ENCODE data around the gene UQCRFS1.
"Not testable (repeated sequence)": the region's sequence is repeated elsewhere in the genome, so short reads cannot be mapped to it uniquely, and the experiment has no call there.

The UQCRFS1 gene

DNA sequence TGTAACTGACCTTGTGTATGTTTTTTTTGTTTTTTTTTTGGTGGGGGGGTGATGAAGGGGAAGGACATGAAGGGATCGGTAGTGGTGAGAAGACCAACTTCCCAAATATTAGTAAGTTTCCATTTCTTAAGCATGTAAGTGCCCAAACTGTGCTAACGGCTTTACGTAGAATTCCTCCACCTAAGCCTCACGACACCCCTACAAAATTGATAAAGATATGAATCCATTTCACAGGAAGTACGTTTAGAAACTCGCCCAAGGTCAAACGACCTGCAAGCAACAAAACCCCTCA is 649 bp downstream of the UQCRFS1 start:
- no peak for DNase-seq

DNA sequence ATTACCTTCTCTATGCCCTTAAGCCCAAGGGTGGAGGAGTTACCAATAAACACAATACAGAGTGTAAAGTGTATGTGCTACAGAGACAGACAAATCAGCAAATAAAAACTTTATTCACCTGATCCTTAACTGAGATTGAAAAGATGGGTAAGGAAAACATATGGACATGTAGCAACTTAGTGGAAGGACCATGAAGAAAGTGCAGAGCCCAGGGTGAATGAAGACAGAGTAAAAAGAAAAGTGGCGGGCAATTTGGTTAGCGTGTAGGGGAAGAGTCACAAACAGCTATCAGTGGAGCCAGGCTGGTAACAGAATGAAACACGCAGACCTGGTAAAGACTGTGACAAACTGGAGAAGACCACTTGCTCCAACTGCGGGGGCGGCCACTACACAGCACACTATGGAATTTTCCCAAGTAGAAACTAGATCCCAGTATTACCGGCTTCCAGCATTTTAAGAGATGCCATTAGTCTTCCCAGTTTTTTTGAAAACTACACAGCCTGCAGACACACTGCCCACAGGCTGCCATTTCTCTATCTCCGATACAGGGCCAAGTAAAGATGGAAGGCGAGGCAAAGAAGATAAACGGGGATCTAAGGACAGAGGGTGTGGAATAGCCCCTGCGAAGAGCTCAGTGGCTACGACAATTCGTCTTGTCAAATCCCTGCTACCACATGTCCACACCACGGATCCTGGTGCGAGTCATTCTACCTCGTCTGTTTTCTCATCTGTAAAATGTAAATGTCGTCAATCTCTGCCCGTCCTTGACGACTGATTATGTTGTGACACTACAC is 1.2 kb downstream of the UQCRFS1 start:
- no peak for DNase-seq

DNA sequence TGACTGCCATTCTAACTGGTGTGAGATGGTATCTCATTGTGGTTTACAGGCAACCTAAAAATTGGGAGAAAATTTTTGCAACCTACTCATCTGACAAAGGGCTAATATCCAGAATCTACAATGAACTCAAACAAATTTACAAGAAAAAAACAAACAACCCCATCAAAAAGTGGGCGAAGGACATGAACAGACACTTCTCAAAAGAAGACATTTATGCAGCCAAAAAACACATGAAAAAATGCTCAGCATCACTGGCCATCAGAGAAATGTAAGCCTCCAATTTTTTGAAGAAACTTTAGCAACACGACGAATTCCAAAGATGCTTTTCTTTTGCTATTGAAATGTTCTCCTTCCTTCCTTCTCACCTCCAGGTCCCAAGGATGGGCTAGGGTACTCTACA is 1.9 kb downstream of the UQCRFS1 start:
- not testable (repeated sequence) for DNase-seq

DNA sequence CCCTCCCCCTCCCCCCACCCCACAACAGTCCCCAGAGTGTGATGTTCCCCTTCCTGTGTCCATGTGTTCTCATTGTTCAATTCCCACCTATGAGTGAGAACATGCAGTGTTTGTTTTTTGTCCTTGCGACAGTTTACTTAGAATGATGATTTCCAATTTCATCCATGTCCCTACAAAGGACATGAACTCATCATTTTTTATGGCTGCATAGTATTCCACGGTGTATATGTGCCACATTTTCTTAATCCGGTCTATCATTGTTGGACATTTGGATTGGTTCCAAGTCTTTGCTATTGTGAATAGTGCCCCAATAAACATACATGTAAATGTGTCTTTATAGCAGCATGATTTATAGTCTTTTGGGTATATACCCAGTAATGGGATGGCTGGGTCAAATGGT is 2.4 kb downstream of the UQCRFS1 start:
- DNase-seq: not testable (repeated sequence)

DNA sequence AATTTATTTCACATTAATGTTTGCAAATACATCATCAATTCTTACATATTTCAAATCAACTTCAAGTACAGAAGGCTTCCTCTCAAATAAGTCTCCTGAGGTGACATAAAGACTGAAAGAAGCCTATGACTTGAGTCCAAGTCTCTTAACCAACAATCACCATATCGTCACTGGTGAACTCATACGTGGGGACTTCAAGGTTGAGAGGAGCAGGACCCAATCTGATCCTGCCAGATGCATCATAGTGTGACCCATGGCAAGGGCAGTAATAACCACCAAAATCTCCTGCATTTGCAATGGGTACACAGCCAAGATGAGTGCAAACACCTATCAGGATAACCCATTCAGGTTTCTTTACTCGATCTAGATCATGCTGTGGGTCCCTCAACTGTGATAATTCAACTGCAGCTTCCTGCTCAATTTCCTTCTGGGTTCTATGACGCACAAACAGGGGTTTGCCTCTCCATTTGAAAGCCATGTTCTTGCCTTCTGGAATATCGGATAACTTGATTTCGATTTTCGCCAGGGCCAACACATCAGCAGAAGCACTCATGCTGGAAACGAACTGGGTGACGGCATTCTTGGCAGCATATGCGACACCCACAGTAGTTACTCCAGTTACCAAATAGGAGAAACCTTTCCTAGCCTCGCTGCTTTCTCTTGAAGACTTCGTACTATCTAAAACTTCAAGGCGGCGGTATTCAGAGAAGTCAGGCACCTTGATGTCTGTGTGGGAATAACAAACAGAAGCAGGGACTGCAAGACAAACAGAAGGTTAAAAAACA is 5.4 kb downstream of the UQCRFS1 start:
- not testable (repeated sequence) for DNase-seq

DNA sequence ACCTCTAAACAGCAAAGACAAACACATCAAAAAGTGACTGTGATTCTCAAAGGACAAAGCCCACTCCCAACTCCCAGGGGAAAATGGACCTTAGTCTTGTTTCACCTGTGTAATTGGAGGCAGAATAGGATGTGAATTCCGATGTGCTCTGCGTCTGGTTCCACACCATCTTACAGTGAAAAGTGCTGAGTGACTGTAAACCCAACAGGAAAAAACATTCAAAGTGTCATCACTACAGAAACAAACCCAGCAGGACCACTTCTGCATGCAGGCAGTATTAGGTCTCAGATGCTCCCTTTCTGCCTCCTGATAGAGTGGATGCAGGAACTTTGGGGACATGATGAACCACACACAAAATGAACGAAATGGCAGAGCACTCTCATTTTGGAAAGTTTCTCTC is 6.5 kb downstream of the UQCRFS1 start:
- no peak for DNase-seq

DNA sequence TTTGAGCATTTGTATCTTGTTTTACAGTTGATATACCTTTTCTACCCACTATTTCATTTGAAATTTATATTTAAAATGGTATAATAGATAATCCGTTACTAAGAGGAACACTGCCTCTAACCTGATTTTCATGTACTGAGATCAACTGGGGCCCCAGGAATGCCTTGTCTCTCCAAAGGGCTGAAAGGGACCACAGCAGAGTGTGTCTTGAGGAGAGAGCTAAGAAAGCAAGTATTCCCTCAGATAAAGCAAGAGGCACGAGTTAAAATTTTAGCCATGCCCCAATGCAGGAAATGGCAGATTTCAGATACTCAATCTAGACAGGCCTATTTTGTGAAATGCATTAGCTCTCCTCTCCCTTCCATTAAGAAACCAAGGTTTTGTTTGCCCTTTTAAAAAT is 10.7 kb downstream of the UQCRFS1 start:
- no peak for DNase-seq

DNA sequence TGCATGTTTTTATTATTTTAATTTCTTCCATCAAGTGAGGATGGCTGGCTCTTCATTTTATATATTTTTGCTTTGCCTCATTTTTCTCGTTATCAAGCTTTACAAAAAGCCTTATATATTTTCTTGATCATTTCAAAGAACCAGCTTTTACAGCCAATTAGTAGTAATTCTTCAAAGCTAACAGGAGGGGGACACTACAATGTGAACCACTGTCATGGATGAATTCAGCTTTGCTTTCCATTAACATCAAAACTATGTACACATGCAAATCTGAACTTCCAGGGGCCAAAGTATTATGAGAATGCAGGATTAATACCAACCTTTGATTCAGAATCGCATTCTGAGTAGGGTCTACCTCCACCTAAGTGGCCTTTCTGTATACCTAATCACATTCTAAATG is 11.1 kb downstream of the UQCRFS1 start:
- DNase-seq: no peak

DNA sequence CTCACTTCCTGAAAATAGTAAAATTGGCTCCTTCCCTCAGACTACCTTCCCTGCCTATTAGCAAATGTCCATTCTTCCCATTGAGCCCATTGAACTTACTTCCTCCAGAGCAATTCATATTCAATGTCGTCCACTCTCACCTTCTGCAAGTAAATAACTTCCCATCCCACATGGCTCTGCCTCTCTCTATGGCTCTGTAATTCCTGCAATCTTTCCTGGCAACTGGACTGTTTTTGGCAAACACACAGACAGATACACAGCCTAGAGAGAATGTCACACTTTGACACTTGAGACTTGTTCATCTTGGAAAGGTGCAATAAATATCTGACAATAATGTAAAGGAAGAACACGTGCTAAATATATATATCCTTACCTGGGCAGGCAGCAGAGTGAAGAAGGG is 18.3 kb downstream of the UQCRFS1 start:
- DNase-seq: no peak

DNA sequence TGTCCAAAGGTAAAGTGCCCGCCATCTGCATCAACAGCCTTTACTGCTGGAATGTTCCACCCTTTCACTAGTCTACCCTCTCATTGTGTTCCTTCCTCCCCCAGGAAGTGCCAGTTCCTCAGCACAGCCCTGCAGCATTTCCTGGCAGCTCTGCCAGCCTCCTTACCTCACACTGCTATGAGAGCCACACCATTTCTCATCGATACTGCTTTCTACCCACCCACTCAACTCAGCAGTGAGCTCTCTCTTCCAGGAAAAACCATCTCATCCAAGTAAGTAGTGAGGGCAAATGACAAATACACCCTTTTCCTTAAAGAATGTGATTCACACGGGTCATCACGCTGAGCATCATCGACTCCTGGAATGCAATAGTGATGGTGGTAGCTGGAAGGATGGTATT is 19.8 kb downstream of the UQCRFS1 start:
- no peak for DNase-seq

DNA sequence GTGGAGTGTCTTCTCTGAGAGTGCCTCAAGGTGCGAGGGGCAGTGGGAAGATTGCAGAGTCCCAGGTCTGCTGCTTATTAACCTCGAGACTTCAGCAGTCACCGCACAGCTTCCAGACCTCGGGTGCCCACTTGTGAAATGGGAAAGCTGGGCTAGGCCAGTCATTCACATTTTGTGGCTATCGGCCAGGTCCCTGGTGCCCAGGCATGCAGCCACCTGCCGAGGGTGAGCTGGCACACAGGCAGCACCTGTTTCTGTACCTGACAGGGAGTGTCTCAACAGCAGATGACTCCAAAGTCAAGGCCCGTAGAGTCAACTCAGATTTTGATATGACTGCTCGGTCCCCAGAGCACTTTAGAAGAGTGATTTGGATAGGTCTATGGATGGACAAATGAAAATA is 21.9 kb downstream of the UQCRFS1 start:
- no peak for DNase-seq

DNA sequence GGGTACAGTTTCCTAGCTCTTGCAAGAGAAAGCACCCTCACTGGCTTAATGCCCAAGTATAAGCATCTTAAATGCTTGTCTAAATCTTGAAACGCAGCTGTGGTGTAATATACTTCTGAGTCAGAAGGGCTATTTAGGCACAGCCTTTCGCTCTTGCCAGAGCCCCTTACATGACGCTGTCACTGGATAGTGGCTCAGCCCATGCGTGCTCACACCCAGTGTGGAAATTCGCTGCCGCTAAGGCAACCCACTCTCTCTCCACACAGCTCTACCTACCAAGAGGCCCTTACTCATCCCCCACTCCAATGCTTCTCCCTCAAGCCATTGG is 24.0 kb downstream of the UQCRFS1 start:
- DNase-seq: no peak

DNA sequence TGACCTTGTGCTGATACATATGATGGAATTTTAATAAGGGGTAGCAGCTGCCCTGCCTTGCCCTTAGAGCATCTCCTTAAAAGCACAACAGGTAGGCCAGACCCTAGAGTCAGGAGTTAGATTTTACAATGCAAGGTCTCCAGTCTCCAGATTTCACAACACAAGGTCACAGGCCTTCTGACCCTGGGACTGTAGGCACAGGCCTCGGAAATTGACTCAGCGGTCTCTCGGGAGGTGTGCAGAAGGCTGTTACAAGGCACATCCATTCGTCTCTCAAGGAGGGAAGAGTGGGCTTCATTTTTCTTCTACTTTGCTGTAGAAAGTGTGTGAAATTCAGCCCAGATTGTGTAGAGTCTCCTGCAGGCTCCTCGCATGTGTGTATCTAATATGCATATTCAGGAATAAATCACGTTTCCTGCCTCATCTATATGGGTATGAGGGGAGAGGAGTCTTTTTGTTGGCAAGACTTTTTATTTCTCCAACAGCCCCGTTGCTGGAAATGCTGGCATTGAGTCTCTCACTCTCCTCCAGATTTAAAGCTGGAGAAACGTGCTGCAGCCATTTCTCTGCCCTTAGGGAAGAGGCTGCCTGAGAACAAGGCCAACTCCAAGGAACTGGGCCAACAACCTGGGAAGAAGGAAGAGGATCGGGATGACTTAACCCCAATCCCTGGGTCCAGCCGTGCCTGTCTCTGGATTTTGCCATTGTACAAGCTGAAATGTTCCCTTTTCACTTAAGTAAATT is 24.5 kb downstream of the UQCRFS1 start:
- DNase-seq: no peak

DNA sequence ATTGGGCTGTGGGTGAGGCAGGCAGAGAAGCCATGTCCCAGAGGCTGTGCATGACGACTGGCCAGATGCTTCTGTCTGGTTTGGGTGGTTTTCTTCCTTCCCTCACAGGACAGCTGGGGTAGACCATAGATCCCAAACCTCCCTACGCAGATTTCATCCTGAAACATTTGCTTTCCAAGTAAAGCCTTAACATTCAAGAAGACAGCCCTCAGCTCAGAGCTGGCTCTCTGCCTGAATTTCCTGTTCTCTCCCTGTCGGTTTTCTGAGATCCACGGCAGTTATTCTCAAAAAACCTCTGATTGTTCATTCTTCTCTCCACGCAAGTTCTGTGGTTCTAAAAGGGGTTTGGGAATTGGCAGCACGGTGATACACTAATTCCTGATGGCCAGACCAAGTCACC is 25.3 kb downstream of the UQCRFS1 start:
- no peak for DNase-seq

DNA sequence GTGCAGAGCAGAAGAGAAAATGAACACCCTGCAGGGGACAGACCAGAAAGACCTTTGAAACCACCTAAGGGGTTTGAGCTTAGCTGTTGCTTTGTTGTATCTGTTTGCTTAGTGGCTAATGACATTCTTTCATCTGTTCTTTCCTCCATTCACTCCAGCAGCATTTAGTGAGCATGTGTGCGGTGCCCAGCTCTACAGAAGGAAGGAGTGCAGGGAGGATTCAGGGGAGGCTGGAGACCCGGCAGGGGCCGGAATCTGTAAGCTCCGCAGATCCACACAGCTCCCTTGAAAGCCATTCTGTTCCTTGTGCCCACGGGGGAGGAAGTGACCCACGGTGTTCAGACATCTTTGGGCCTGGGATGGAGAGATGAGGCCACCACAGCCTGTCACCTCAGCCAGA is 27.5 kb downstream of the UQCRFS1 start:
- DNase-seq: no peak

DNA sequence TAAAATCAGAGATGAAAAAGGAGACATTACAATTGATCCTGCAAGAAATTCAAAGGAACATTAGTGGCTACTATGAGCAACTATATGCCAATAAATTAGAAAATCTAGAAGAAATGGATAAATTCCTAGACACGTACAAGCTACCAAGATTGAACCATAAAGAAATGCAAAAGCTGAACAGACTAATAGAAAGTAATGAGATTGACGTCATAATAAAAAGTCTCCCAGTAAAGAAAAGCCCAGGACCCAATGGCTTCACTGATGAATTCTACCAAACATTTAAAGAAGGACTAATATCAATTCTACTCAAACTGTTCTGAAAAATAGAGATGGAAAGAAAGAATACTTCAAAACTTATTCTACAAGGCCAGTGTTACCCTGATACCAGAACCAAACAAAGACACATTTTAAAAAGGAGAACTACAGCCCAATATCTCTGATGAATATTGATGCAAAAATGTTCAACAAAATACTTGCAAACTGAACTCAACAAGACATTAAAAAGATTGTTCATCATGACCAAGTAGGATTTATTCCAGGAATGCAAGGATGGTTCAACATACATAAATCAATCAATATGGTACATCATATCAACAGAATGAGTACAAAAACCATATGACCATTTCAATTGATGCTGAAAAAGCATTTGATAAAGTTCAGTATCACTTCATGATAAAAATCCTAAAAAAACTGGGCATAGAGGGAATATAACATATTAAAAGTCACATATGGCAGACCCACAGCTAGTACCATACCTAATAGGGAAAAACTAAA is 35.8 kb downstream of the UQCRFS1 start:
- no peak for DNase-seq

DNA sequence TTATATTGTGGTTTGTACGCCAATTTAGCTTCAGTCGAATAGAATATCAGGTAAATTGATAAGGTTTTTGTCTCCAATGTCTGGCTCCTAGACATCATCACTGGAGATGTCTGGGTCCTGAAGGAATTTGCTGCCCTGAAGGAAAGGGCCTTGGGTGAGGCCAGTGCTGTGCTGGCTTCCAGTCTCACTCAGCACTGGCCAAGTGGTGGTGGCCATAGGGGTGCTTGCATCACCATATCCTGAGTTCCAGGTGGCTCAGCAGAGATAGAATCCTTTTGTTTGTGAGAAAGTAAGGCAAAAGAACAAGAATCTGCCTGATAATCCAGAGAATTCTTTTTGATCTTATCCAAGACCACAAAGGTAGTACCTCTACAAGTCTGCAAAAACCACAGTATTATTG is 39.1 kb downstream of the UQCRFS1 start:
- no peak for DNase-seq

DNA sequence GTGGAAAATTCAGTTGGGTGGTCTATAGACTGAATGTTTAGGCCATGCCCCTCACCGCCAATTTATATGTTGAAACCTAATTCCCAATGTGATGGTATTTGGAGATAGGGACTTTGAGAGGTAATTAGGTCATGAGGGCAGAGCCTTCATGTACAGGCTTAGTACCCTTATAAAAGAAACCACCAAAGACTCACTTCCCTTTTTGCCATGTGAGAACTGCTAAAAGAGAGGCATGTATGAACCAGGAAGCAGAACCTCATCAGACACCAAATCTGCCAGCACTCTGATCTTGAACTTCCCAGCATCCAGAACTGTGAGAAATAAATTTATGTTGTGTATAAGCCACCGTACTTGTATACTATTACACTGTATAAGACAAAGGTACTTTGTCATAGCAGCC is 40.6 kb downstream of the UQCRFS1 start:
- DNase-seq: no peak

DNA sequence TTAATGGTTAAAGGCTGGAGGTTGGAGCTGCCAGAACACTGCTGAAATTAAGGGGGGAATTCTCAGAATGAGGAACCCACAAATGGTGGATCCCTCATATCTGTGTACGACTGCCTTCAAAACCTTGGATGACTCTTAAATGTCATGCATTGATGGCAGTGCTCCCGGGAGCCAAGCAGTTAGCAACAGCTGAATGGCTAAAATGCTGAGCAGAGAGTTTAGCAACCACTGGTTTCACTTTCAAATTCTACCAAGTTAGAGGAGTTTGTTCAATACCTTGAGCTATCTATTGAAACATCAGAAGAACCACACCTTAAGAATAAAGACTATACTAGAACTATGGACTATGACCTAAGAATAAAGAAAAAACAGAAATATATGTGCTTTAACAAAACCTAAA is 41.4 kb downstream of the UQCRFS1 start:
- no peak for DNase-seq

DNA sequence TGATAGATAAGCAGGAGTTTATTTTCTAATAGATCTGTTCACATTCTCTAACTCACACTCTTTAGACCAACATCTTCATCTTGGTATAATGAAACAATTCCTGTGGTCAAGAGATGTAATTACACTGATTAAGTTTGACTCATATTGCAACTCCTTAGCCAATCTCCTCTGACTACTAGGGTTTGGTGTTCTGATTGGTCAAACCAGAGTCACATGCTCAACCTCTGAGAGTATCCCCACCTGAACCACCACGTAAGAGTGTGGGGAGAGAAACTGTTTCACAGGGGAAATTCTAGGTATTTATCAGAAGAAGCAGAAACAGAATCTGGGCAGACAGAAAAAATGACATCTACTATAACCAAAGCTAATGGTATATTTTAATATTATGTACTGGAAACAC is 42.4 kb downstream of the UQCRFS1 start:
- DNase-seq: no peak

DNA sequence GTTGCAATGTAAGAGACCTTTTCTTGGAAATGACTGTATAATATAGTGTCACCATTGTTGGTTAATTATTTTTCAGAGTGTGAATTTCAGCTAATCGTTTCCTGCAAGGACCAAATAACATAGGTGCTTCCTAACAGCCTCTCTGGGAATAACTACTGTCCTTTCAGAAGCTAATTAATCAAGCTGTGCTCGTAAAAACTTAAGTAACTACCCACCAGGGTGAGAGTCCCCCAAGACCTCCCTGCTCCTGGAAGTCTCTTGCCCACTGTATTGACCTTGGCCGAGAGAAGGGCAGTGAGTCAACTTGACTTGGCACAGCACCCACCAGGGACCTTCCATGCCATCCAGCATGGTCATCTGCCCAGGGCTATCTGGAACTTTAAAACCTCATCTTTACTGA is 50.3 kb downstream of the UQCRFS1 start:
- no peak for DNase-seq

DNA sequence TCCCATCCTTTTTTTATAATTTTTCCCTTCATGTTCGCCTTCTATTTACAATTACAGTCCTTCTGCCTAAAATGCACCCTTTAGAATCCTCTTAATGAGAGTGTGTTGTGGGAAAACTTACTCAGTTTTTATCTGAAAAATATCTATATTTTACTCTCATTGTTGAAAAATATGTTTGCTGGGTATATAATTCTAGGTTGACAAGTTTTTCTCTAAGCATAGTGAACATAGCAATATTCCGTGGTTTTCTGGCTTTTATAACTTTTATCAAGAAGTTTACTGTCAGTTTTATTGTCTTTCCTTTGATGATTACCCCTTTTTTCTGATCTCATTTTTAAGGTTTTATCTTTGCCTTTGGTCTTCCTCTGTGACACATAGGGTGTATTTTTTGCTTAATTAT is 57.3 kb downstream of the UQCRFS1 start:
- no peak for DNase-seq

All from activated CD4-positive, alpha-beta T cell treated with anti-CD3 and anti-CD28 coated beads, Interleukin-2, amount 50 U/mL, for 1 hour (primary cell).